Raji (cell line): ENCODE measurements around the gene LIME1.

ENCODE experiments used
- POLR2A ChIP-seq: IDR thresholded peaks from 2 replicates; pipeline ENCODE4 v1.6.1; 2011; ENCODE audit warnings: low read depth, low read length, control low read depth; ENCODE audit not compliant: insufficient read depth

The LIME1 gene

GRCh38 chr20:63712191-63712590 lies 24.3 kb upstream of the LIME1 start:
- TF ChIP-seq POLR2A: no peak

- no peak for TF ChIP-seq POLR2A
These were observed 21.6 kb upstream of the LIME1 start for GRCh38 chr20:63714858-63715257.

DNA sequence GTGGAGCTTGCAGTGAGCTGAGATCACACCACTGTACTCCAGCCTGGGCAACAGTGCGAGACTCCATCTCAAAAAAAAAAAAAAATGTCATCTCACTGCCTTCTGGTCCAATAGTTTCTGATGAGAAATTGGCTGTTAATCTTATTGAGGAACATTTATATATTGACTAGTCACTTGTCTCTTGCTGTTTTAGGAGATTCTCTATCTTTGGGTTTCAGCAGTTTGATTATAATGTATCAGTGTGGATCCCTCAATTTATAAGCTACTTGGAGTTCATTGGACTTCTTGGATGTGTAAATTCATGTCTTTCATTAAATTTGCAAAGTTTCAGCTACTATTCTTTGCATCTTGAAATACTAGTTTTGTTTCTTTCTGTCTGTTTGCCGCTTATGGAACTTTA lies 17.5 kb upstream of the LIME1 start:
- TF ChIP-seq POLR2A: no peak

- TF ChIP-seq POLR2A: no peak
These were observed 5.1 kb upstream of the LIME1 start for GRCh38 chr20:63731410-63731809.

DNA sequence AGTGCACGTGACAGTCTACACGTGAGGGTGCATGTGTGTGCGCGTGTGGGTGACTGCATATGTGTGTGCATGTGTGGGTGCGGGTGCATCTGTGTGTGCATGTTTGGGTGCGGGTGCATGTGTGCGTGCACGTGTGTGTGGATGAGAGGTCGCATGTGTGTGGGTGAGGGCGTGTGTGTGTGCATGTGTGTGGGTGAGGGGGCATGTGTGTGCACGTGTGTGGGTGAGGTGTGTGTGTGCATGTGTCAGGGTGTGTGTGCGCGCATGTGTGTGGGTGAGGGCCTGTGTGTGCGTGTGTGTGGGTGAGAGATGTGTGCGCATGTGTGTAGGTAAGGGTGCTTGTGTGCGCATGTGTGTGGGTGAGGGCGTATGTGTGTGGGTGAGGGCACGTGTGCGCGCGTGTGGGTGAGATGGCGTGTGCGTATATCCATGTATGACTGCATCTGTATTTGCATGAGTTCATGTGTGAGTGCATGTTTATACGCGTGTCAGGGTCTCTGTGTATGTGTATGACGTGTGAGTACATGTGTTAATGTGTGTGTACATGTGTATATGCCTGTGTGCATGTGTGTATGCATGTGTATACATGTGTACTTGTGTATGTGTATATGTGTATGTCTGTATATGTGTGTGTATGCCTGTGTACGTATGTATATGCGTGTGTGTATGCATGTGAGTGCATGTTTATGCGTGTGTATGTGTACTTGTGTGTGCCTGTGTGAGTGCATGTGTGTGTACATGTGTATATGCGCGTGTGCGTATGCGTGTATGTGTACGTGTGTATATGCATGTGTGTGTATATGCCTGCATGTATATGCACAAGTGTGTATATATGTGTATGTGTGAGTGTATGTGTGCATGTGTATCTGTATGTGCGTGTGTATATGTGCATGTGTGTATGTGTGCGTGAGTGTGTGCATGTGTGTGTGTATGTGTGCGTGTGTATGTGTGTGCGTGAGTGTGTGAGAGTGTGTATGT lies 4.1 kb upstream of the LIME1 start:
- TF ChIP-seq POLR2A: no peak

- TF ChIP-seq POLR2A: no peak
These were observed 3.3 kb upstream of the LIME1 start for GRCh38 chr20:63733117-63733516.

DNA sequence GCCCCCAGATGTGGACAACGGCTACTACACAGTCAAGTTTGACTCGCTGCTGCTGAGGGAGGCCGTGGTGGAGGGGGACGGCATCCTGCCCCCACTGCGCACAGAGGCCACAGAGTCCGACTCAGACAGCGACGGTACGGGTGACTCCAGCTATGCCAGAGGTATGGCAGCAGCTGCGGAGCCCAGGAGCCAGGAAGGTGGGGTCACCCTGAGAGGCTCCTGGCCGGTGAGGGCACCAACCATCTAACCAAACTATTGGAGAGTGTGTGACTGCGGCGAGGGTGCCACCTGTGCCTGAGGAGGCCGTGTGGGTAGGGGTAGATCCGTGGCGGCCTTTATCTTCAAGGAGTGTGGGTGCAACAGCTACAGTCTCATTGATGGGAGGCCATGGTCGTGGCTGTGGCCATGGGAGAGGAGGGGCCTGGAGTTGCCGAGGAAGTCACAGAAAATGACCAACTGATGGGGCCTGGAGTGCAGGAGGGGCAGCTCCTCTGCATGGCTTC lies 2.8 kb upstream of the LIME1 start:
- no peak for TF ChIP-seq POLR2A

DNA sequence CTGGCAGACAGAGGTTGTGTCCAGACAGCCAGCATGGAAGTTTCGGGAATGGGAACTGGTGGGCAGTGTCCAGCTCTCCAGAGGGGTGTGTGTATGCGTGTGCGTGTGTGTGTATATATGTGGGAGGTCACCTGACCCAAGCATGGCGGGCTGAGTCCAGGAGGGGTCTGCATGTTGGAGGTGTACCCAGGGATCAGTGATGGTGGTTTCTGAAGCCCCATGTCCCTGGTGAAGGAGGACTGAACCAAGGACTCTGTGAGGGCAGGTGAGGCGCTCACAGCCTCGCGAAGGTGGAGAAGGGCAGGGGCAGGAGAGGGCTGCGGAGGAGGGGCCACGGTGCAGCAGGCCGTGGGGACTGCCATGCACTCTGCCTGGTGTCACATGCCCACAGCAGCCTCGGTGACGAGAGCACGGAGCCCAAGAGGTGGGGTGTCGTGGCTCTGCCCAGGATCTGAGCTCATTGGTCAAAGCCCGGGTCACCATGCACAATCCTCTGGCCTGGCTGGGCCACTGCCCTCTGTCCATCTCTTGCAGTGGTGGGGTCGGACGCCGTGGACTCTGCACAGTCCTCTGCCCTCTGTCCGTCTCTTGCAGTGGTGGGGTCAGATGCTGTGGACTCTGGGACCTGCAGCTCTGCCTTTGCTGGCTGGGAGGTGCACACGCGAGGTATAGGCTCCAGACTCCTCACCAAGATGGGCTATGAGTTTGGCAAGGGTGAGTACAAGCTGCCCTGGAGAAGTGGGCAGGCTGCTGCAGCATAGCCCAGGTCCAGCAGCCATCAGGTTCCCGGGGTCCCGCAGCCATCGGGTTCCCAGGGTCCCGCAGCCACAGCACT lies 2.1 kb upstream of the LIME1 start:
- no peak for TF ChIP-seq POLR2A

GRCh38 chr20:63734946-63735858 lies 1.3 kb upstream of the LIME1 start:
- no peak for TF ChIP-seq POLR2A

DNA sequence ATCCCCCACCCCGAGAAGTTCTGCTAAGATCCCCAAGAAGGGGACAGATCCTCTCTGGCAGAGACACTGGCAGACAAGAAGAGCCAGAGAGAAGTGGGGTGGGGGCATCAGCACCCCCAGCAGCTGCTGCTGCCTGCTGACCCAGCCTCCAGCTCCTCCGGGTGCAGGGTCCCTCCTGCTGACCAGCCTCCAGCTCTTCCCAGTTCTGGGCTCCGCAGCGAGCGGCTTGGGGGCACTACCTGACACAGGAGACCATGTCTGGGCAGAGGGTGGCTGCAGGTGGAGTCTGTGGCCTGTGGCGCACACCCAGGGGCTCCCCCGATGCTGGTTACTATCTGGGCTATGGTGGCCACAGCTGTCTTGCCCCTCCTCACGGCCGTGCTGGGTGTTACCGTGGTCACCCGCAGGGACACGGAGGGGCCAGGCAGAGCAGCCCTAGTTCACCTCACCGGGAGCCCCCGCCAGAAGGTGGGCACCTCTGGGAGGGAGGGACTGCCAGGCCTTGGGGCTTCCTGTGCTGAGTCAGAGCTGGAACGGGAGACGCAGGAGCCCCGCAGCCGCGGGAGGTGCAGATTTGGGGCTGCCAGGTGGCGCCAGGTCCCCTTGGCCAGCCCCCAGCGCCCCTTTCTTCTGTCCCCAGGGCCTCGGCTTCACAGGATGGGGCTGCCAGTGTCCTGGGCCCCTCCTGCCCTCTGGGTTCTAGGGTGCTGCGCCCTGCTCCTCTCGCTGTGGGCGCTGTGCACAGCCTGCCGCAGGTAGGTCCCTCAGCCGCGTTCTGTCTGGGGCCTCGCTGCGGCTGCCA lies 630 bp downstream of the LIME1 start:
- peak; percentile 6 for TF ChIP-seq POLR2A

DNA sequence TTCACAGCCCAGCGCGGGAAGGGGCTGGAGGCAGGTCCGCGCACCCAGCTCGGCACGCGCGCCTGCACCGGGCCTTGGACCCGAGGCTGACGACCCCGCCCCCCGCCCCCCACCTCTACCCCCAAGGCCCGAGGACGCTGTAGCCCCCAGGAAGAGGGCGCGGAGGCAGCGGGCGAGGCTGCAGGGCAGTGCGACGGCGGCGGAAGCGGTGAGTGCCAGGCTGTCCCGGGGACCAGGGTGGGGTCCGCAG lies 1.2 kb downstream of the LIME1 start:
- no peak for TF ChIP-seq POLR2A

DNA sequence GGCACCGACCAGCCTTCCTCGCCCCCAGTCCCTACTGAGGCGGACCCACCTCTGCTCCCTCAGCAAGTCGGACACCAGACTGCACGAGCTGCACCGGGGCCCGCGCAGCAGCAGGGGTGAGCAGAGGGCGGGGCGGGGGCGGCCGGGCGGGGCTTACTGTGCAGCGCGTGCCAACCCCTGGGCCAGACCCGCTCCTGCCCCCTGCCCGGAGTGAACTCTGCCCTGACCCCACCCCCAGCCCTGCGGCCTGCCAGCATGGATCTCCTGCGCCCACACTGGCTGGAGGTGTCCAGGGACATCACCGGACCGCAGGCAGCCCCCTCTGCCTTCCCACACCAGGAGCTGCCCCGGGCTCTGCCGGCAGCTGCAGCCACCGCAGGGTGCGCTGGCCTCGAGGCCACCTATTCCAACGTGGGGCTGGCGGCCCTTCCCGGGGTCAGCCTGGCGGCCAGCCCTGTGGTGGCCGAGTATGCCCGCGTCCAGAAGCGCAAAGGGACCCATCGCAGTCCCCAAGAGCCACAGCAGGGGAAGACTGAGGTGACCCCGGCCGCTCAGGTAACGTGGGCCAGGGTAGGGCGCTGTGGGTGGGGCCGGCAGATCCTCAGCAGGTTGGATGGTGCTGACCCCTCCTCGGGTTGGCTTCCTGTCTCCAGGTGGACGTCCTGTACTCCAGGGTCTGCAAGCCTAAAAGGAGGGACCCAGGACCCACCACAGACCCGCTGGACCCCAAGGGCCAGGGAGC lies 1.7 kb downstream of the LIME1 start:
- peak; percentile 71 for TF ChIP-seq POLR2A

DNA sequence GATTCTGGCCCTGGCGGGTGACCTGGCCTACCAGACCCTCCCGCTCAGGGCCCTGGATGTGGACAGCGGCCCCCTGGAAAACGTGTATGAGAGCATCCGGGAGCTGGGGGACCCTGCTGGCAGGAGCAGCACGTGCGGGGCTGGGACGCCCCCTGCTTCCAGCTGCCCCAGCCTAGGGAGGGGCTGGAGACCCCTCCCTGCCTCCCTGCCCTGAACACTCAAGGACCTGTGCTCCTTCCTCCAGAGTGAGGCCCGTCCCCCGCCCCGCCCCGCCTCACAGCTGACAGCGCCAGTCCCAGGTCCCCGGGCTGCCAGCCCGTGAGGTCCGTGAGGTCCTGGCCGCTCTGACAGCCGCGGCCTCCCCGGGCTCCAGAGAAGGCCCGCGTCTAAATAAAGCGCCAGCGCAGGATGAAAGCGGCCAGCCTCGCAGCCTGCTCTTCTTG lies 2.2 kb downstream of the LIME1 start:
- TF ChIP-seq POLR2A: no peak

- peak; percentile 21; the same call in 1 of the 2 replicates for TF ChIP-seq POLR2A
These were observed 2.9 kb downstream of the LIME1 start, which contains the start of gene SLC2A4RG for GRCh38 chr20:63739130-63740069. Gene SLC2A4RG (plus strand): TSS chr20:63739776. CDS start chr20:63739913, 137 bp downstream.
